Stromal cell of bone marrow (primary cell): ENCODE measurements around the gene CALY.
"Not testable (repeated sequence)": the region's sequence is repeated elsewhere in the genome, so short reads cannot be mapped to it uniquely, and the experiment has no call there.

Source experiments
- DNase-seq: peaks from one replicate; pipeline ENCODE4 v3.0.0-alpha.2; 2012; ENCODE audit warnings: low read depth

CALY gene

DNA sequence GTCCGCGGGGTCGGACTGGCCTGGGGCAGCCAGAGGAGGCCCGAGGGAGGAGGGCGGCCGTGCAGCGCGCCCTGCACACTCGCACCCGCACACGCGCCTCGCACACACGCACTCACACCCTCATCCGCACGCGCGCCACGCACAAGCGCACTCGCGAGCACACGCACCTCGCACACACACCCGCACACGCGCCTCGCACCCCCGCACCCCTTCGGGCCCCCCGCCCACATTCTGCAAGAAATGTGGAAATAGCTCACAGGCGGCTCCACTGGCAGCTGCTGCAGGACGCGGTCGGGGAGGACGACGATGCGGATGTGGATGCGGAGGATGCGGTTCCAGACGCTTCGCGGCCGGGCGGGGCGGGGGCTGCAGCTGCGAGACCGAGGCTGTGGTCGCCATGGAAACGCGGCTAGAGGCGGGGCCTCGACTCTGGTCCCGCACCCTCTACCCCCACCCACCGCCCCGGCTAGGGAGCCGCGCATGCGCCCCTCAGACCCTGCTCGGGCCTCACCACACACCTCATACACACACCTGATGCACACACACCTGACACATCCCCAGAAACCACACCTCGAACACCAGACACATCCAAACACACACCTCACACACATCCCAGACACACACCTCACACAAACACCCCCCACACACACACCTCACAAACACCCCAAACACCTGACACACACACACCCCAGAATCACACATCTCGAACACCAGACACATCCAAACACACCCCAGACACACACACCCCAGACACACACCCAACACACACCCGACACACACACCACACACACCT is at the start of gene CALY:
Gene CALY, minus strand, starts transcription at position 320 of the 793 bp plus-strand sequence. CDS start 7,907 bp downstream, outside the sequence.
- DNase-seq: no peak

GRCh38 chr10:133385214-133385613 is 48.5 kb upstream of the CALY start:
- DNase-seq: no peak

DNA sequence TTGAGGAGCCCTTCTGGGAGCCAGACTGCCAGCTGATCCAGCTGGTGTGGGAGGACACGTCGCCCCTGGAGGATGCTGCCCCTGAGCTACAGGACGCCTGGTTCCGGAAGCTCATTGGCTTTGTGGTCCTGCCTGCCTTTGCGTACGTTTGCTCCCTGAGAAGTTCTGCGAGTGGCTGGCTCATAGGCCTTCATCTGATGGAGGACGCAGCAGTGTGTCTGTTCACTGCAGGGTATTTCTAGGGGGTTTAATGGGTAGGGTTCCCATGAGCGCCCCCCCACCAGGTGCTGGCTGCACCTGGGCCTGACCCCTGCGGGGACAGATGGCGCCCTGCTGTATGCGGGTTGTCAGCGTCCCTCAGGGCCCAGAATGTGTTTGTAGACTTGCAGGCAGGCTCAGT is 47.4 kb upstream of the CALY start:
- no peak for DNase-seq

DNA sequence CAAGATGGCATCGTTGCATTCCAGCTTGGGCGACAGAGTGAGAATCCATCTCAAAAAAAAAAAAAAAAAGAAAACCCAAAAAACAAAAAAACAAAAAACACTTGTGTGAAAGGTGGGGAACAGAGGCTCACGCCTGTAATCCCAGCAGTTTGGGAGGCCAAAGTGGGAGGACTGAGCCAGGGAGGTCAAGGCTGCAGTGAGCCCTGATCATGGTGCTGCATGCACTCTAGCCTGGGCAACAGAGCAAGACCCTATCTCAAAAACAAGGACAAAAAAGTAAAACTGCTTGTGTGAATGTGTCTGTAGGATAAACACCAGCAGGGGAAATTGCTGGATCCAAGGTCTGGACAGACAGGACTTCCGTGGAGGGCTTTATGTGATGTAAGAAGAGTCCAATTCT is 46.9 kb upstream of the CALY start:
- no peak for DNase-seq

- DNase-seq: no peak
Observed at GRCh38 chr10:133381036-133381435, 44.3 kb upstream of the CALY start.

GRCh38 chr10:133379801-133380666 is 43.3 kb upstream of the CALY start:
- no peak for DNase-seq

GRCh38 chr10:133379152-133379800 is 42.6 kb upstream of the CALY start, which contains the start of gene PAOX:
Gene PAOX (plus strand): TSS chr10:133379262. CDS start chr10:133379317, 55 bp downstream.
- DNase-seq: no peak

DNA sequence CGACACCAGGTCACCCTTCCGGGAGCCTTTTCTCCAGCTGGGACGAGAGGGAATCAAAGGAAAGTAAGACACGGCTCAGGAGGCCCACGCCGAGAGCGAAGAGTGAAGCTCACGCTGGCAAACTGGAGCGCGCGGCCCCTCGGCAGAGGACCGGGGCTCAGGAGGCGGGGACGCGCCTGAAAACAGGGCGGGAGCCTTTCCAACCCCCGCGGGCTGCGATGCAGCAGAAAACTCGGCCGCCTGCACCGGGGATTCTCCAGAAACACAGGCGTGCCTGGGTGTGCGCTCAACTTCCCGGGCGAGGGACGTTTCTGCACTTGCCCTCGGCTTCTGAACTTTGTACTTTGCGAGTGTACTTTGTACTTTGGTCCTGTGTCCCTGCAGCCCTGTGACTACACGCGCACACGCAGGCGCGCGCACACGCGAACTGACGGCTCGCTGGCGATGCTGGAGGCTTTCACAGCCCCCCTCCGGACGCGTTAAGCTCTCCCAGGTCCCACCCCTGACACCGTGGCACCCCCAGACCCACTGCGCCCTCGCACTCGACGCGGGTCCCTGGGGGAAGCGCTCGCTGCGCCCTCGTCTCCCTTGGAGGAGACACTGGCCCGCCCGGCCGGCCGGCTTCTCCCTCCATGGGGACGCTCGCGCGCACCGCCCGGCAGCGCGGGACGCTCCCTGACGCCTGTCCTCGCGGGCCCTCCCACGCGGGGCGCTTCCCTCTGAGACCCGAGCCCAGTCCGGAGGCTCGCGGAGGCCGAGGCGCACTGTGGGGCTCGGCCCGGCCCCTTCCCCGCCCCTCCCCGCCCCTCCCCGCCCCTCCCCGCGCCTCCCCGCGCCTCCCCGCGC is 41.8 kb upstream of the CALY start:
- DNase-seq: no peak

DNA sequence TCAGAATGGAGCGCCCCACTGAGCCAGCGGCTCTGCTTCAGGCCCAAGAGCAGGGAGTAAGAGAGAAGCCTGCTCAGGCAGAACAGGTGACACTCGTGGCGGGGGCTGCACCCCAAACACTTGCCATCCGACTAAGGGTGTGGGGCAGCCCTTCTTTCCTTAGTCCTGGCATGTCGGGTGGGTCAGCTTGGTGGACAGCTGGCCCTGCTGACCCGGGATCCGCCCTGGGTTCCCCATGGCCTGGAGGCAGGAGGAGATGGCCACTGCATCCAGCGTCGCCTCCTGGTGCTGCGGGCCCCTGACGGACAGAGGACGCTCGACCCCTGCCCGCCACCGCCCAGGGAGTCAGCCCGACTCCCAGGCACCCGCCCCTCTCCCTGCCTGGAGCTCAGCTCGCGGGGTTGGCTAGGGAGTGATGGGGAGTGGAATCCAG is 41.1 kb upstream of the CALY start:
- DNase-seq: no peak

GRCh38 chr10:133377025-133377817 is 40.5 kb upstream of the CALY start:
- no peak for DNase-seq

GRCh38 chr10:133376183-133376582 is 39.5 kb upstream of the CALY start:
- DNase-seq: not testable (repeated sequence)

DNA sequence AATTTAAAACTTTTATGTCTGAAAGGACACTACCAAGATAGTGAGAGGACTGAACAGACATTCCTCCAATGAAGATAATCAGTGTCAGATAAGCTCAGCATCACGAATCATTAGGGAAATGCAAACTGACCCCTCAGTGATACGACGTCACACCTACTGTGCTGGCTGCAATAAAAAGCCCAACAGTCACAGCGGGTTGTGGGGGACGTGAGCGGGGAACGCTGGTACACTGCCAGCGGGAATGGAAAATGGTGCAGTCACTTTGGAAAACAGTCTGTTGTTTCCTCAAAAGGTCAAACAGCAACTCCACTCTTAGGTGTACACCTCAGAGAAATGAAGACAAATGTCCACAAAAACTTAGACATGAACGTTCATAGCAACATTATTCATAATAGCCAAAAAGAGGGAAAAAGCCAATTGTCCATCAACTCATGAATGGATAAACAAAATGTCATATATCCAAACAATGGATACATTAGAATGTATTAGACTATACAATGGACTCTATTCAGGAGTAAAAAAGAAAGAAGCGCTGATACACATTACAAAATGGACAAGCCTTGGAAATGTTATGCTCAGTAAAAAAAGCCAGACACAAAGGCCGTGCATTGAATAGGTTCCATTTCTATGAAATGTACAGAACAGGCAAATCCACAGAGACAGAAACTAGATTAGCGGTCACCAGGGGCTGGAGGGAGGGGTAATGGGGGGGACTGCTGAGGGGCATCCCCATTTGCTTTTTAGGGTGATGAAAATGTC is 38.8 kb upstream of the CALY start:
- no peak for DNase-seq

DNA sequence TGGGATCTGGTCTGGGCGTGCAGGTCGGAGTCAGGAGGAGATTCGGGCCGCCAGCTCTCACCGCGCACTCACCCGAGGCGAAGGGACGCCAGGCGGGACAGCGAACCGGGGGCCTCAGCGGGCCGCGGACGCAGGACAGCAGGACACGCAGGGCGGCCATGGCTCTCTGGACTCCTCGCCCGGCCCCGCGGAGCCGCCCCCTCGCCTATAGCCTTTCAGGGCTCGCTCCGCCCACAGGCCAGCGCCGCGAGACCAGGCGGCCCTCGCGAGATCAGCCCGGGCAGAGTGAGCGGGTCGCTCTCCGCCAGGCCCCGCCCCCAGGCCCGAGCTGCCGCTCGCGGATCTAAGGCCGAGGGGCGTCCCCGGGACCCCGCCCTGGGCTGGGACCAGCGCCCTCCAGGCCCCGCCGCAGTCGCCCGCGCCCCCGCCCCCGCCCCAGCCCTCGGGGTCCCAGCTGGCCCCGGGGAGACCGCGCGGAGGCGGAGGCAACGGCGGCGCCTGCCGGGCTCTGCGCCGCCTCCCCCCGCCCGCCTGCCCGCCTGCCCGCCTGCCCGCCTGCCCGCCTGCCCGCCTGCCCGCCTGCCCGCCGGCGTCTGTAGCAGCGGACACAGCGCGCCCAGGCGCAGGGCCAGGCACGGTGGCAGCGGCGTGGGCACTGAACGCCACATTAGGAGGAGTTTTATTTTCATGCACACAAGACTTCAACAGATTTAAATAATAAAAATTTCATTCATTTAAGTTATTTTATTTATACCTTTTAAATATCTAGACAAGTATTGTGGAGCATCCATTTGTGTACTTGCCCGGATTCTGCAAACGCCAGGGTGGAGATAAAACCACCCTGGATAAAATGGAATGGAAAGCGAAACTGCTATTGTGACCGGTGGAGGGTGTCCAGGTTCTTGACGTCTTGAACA is 36.7 kb upstream of the CALY start, which contains the start of gene ECHS1:
Gene ECHS1, minus strand, starts transcription at position 181 of the 917 bp plus-strand sequence. Its CDS starts 21 bp downstream, at position 160.
- DNase-seq: peak; percentile 86

- no peak for DNase-seq
Observed at GRCh38 chr10:133372507-133372906, 35.8 kb upstream of the CALY start.

DNA sequence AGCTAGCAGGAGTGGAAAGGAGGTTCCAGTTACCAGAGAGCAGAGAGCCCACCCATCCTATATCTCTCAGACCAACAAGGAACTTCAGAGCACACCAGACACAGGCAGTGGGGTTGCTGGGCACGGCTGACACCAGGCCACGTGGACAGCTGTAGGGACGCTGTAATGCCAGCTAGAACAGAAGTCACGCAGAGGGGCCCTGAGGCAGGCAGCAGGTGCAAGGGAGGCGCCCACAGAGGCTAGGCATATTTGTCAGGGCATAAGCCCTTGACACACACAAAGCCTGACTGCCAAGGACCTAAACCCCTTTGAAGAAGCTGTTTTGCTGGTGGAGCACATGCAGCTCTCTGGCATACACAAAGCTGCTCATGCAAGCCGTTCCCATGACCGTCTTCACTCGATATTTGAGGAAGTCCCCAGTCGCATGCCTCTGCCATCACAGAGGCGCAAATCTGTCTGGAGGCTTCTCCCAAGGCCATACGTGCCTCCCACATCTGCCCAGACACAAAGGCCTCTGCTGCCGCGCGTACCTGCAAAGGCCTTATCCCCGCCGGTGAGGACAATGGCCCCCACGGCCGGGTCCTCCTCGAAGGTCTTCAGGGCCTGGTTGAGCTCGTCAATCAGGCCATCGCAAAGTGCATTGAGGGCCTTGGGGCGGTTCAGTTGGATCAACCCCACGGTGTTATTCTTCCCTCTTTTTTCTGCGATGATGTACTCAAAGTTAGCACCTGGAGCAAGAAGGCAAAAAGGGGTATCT is 33.5 kb upstream of the CALY start:
- DNase-seq: no peak

DNA sequence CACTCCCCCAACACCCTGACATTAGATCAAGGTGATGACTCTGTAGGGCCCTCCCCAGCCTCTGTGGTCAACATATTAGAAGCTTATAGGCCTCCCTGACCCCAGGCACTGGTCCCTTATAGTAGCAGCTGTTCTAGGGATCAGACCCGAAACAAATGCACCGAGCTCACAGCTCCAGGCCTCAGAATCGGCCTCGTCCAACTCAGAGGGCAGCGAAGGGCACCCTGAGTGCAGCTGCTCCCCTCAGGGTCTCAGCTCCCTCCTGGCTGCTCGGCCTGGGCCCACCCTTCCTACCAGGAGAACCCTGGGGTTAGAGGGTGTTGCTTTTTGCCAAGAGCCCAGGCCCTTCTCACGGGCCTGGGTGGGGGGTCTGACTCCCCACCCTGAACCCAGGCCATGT is 31.5 kb upstream of the CALY start:
- no peak for DNase-seq

DNA sequence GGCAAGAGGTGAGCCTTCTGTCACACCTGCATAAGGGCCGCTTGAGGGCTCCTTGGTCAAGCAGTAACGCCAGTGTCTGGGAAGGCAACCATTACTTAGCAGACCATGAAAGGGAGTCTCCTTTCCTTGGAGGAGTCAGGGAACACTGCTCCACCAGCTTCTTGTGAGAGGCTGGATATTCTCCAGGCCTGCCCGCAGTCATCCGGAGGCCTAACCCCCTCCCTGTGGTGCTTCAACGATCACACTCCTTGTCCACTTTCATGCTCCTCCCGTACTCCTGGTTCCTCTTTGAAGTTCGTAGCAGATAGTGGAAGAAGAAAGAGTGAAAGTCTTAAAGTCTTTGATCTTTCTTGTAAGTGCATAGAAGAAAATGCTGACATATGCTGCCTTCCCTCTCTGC is 30.8 kb upstream of the CALY start:
- not testable (repeated sequence) for DNase-seq

DNA sequence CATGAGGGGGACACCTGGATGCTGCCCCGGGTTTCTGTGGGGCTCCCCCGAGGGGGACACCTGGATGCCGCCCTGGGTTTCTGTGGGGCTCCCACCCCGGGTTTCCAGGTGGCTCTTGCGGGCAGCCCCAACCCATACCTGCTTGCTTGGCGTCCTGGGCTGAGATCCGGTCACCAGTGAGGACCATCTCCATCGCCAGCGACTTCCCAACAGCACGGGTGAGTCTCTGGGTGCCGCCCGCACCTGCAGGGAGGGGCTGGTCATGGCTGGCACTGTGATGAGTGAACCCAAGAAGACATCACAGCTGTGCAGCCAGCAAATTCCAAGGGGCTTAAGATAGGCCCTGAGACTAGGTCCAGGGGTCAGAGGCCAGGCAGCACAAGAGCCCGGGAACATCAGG is 30.1 kb upstream of the CALY start:
- DNase-seq: no peak
